IPS-20b (cell line): ENCODE measurements around the gene NOP16.

ENCODE experiments used
- H3K27ac ChIP-seq: one replicate; pipeline ENCODE4 v1.5.1; 2013; ENCODE audit warnings: low read length
- H3K27me3 ChIP-seq: 2 replicates; pipeline ENCODE4 v1.6.1; 2013; ENCODE audit warnings: mild to moderate bottlenecking, low read length, inconsistent platforms; ENCODE audit not compliant: insufficient read depth
- H3K36me3 ChIP-seq: 2 replicates; pipeline ENCODE4 v1.6.1; 2013; ENCODE audit warnings: low read depth, mild to moderate bottlenecking, inconsistent platforms, low read length, moderate library complexity; ENCODE audit not compliant: insufficient read depth
- H3K4me1 ChIP-seq: 2 replicates; pipeline ENCODE4 v1.6.1; 2013; ENCODE audit warnings: mild to moderate bottlenecking, control low read depth, inconsistent platforms, low read length, moderate library complexity; ENCODE audit not compliant: insufficient read depth
- H3K4me3 ChIP-seq: 2 replicates; pipeline ENCODE4 v1.5.1; 2013; ENCODE audit warnings: mild to moderate bottlenecking, low read length, inconsistent platforms
- H3K9ac ChIP-seq: 2 replicates; pipeline ENCODE4 v1.6.1; 2013; ENCODE audit warnings: low read depth, mild to moderate bottlenecking, inconsistent platforms, low read length, moderate library complexity
- H3K9me3 ChIP-seq: 2 replicates; pipeline ENCODE4 v1.6.1; 2013; ENCODE audit warnings: mild to moderate bottlenecking, low read depth, low read length, inconsistent platforms; ENCODE audit not compliant: insufficient read depth

Gene NOP16

GRCh38 chr5:176342766-176343458 is 45.5 kb downstream of the NOP16 start:
- Histone ChIP-seq H3K4me1 (no peaks in the 10 kb centered on the region), H3K36me3 (peaks cover 47% of the 10 kb centered on the region), H3K27ac (no peak overlapping the region), H3K9ac (no peak overlapping the region), H3K4me3 (no peak overlapping the region), H3K9me3 (no peaks in the 10 kb centered on the region), H3K27me3 (no peaks in the 10 kb centered on the region)

GRCh38 chr5:176342158-176342483 is 46.3 kb downstream of the NOP16 start:
- Histone ChIP-seq H3K36me3 (peaks cover 47% of the 10 kb centered on the region), H3K4me3 (no peak overlapping the region)

GRCh38 chr5:176341325-176342157 is 46.9 kb downstream of the NOP16 start:
- Histone ChIP-seq H3K4me1 (no peaks in the 10 kb centered on the region), H3K4me3 (no peak overlapping the region), H3K9ac (no peak overlapping the region), H3K9me3 (no peaks in the 10 kb centered on the region), H3K36me3 (peaks cover 47% of the 10 kb centered on the region), H3K27me3 (no peaks in the 10 kb centered on the region), H3K27ac (no peak overlapping the region)

More at GRCh38 chr5:176342158-176342483, 46.3 kb downstream of the NOP16 start:
- no peaks in the 10 kb centered on the region for H3K9me3 ChIP-seq
- no peak overlapping the region for H3K27ac ChIP-seq
- H3K27me3 ChIP-seq, result no peaks in the 10 kb centered on the region
- no peak overlapping the region for H3K9ac ChIP-seq
- no peaks in the 10 kb centered on the region for H3K4me1 ChIP-seq

- Histone ChIP-seq H3K4me3 (no peak overlapping the region), H3K27ac (no peak overlapping the region), H3K36me3 (peaks cover 28% of the 10 kb centered on the region), H3K27me3 (no peaks in the 10 kb centered on the region), H3K9ac (no peak overlapping the region), H3K9me3 (no peaks in the 10 kb centered on the region), H3K4me1 (no peaks in the 10 kb centered on the region)
Measured at GRCh38 chr5:176339304-176339703, 49.1 kb downstream of the NOP16 start.

- Histone ChIP-seq H3K9me3 (no peaks in the 10 kb centered on the region), H3K27ac (no peak overlapping the region), H3K27me3 (no peaks in the 10 kb centered on the region), H3K36me3 (peaks cover 25% of the 10 kb centered on the region), H3K4me3 (no peak overlapping the region), H3K9ac (no peak overlapping the region), H3K4me1 (no peaks in the 10 kb centered on the region)
Measured at GRCh38 chr5:176337913-176338312, 50.5 kb downstream of the NOP16 start.

- Histone ChIP-seq H3K9ac (no peak overlapping the region), H3K36me3 (peaks cover 25% of the 10 kb centered on the region), H3K4me1 (no peaks in the 10 kb centered on the region), H3K4me3 (no peak overlapping the region), H3K27me3 (no peaks in the 10 kb centered on the region), H3K27ac (no peak overlapping the region), H3K9me3 (no peaks in the 10 kb centered on the region)
Measured at GRCh38 chr5:176334031-176334770, 54.2 kb downstream of the NOP16 start.
